GM23338 (cell line): Measurements from ENCODE around the gene SLIT2. TPM values are rescaled to one million over a fixed set of nuclear protein-coding genes. Genes with fewer than 3 reads are reported as not detected.

Experiments used
- ATAC-seq: fragments of 200-7000 bp; cut with Tn5 transposase; 3 replicates; pipeline ENCODE4 v1.9.1; 2020
- DNase-seq: peaks from one replicate; pipeline ENCODE4 v3.0.0-alpha.2; 2015; ENCODE audit warnings: low spot score
- H2AFZ ChIP-seq: fragments of 200-600 bp; sonication (generic); 2 replicates; pipeline ENCODE4 v1.8.0; 2016; ENCODE audit warnings: antibody characterized with exemption, mild to moderate bottlenecking, moderate library complexity
- H3F3A ChIP-seq: fragments of 200-600 bp; sonication (generic); replicated peaks from 2 replicates; pipeline ENCODE4 v1.8.0; 2017; ENCODE audit warnings: antibody characterized with exemption, mixed run types, low read depth
- H3K27ac ChIP-seq: fragments of 200-600 bp; sonication (generic); 2 replicates; pipeline ENCODE4 v1.6.1; 2016; ENCODE audit warnings: low read depth
- H3K27me3 ChIP-seq: fragments of 200-600 bp; sonication (generic); 2 replicates; pipeline ENCODE4 v1.8.0; 2016; ENCODE audit warnings: mild to moderate bottlenecking, mixed run types, moderate library complexity; ENCODE audit not compliant: insufficient read depth
- H3K36me3 ChIP-seq: fragments of 200-600 bp; sonication (generic); 2 replicates; pipeline ENCODE4 v1.8.0; 2016; ENCODE audit warnings: mild to moderate bottlenecking; ENCODE audit not compliant: insufficient read depth
- H3K4me1 ChIP-seq: fragments of 200-600 bp; sonication (generic); 2 replicates; pipeline ENCODE4 v1.8.0; 2016; ENCODE audit warnings: mild to moderate bottlenecking, moderate library complexity; ENCODE audit not compliant: insufficient read depth
- H3K4me2 ChIP-seq: fragments of 200-600 bp; sonication (generic); 2 replicates; pipeline ENCODE4 v1.7.1; 2017; ENCODE audit warnings: mixed run types
- H3K4me3 ChIP-seq: fragments of 200-600 bp; sonication (generic); 2 replicates; pipeline ENCODE4 v1.6.1; 2016; ENCODE audit warnings: mixed run types
- H3K79me2 ChIP-seq: fragments of 200-600 bp; sonication (generic); replicated peaks from 2 replicates; pipeline ENCODE4 v1.8.0; 2017; ENCODE audit warnings: mild to moderate bottlenecking; ENCODE audit not compliant: insufficient read depth
- H3K9me2 ChIP-seq: fragments of 200-600 bp; sonication (generic); 2 replicates; pipeline ENCODE4 v1.8.0; 2017; ENCODE audit not compliant: insufficient read depth
- H4K20me1 ChIP-seq: fragments of 200-600 bp; sonication (generic); replicated peaks from 2 replicates; pipeline ENCODE4 v1.8.0; 2017; ENCODE audit warnings: mild to moderate bottlenecking; ENCODE audit not compliant: insufficient read depth
- H3K27ac Mint-ChIP-seq: 2 replicates; pipeline ENCODE4 v1.8.0; 2020; ENCODE audit warnings: inconsistent platforms, mild to moderate bottlenecking, moderate library complexity, mixed read lengths
- H3K27me3 Mint-ChIP-seq: 3 replicates; pipeline ENCODE4 v1.8.0; 2022; ENCODE audit warnings: low read depth, mild to moderate bottlenecking, moderate library complexity, mixed read lengths, inconsistent platforms; ENCODE audit not compliant: insufficient read depth, poor library complexity
- H3K36me3 Mint-ChIP-seq: 3 replicates; pipeline ENCODE4 v1.8.0; 2021; ENCODE audit warnings: low read depth, mild to moderate bottlenecking, inconsistent platforms, moderate library complexity, mixed read lengths
- H3K4me1 Mint-ChIP-seq: 3 replicates; pipeline ENCODE4 v1.8.0; 2020; ENCODE audit warnings: mild to moderate bottlenecking, inconsistent platforms, mixed read lengths
- H3K4me3 Mint-ChIP-seq: 3 replicates; pipeline ENCODE4 v1.8.0; 2021; ENCODE audit warnings: moderate library complexity, mild to moderate bottlenecking, inconsistent platforms, mixed read lengths
- H3K9me3 Mint-ChIP-seq: 3 replicates; pipeline ENCODE4 v1.8.0; 2020; ENCODE audit warnings: moderate library complexity, mild to moderate bottlenecking, inconsistent platforms, mixed read lengths
- ETS1 ChIP-seq: IDR thresholded peaks from 2 replicates; pipeline ENCODE4 v1.6.1; 2016; ENCODE audit warnings: antibody characterized with exemption
- JUNB ChIP-seq: IDR thresholded peaks from one replicate; pipeline ENCODE4 v1.6.1; 2016; ENCODE audit warnings: antibody characterized with exemption; ENCODE audit not compliant: unreplicated experiment
- NANOG ChIP-seq: IDR thresholded peaks from 2 replicates; pipeline ENCODE4 v1.6.1; 2016; ENCODE audit warnings: antibody characterized with exemption, borderline replicate concordance
- POLR2AphosphoS5 ChIP-seq: IDR thresholded peaks from 2 replicates; pipeline ENCODE4 v1.6.1; 2016; ENCODE audit warnings: antibody characterized with exemption, low read depth
- REST ChIP-seq: IDR thresholded peaks from one replicate; pipeline ENCODE4 v1.6.1; 2018; ENCODE audit warnings: antibody characterized with exemption; ENCODE audit not compliant: unreplicated experiment
- ZNF331 ChIP-seq: fragments of 250-450 bp; sonication (Bioruptor Pico); IDR thresholded peaks from 2 replicates; pipeline ENCODE4 v1.5.0; 2020; ENCODE audit warnings: low read depth, mild to moderate bottlenecking, moderate library complexity
- ZNF462 ChIP-seq: fragments of 250-450 bp; sonication (Bioruptor Pico); IDR thresholded peaks from 2 replicates; pipeline ENCODE4 v1.5.0; 2020; ENCODE audit warnings: mild to moderate bottlenecking, moderate library complexity
- polyA plus RNA-seq: library from polyadenylated mRNA; unstranded; fragments of >200 nt; fragmentation: Nextera tagmentation; extraction: Ambion mirVana; gene quantifications from 2 replicates; pipeline ENCODE4 v1.2.1, GENCODE V29; 2016
- total RNA-seq: library from RNA; depleted of rRNA; stranded (reverse); fragments of >200 nt; shearing (Covaris generic); gene quantifications from 2 replicates; pipeline ENCODE4 v1.2.3, GENCODE V29; 2014
- TF ChIP-seq, protein P1 (sequence below), 2 experiments: fragments of 200-600 bp in 1 of 2; sonication (generic) in 1 of 2; conservative IDR thresholded peaks; 2 replicates each; pipeline versions ENCODE4 v1.5.1 to v1.6.1; 2016 to 2017; ENCODE audit warnings: antibody characterized with exemption in 2 of 2, low read depth in 2 of 2, mild to moderate bottlenecking in 2 of 2, moderate library complexity in 1 of 2

Gene SLIT2
- total and polyA plus RNA-seq, 2 experiments from 2014 or later, result 5.2 to 5.6 TPM

DNA sequence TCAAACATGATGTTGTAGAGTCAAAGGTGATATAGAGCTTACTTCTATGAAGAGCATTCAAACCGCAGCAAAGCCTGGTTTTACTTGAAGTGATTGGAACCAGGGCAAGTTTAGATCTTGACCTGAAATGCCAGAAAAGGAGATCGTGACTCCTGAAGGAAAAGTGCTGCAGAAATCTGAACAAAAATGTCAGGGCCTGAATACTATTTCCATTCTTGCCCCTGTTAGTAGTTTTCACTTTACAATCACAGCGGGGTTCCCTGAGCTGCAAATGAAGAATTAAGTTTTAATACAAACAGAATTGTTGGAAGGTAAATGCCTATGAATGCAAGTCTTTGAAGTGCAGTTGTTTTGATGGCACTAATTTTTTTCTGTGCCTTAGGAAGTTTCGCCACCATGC lies 4.1 kb downstream of the SLIT2 start:
- Mint-ChIP-seq H3K27ac (no peak overlapping the region), H3K9me3 (peaks cover 6% of the 10 kb centered on the region; the same call in 1 of the 3 replicates), H3K4me3 (peak overlapping the region; percentile 84), H3K27me3 (peaks cover 53% of the 10 kb centered on the region), H3K4me1 (peaks cover 33% of the 10 kb centered on the region), H3K36me3 (peaks cover 6% of the 10 kb centered on the region; the same call in 2 of the 3 replicates)
- Histone ChIP-seq H2AFZ (no peak overlapping the region), H3F3A (no peaks in the 10 kb centered on the region), H3K36me3 (no peaks in the 10 kb centered on the region), H3K4me2 (peak overlapping the region; percentile 84), H3K4me3 (peak overlapping the region; percentile 66), H3K27me3 (peaks cover 74% of the 10 kb centered on the region), H3K4me1 (peaks cover 35% of the 10 kb centered on the region), H3K9me2 (no peaks in the 10 kb centered on the region), H4K20me1 (peaks cover 3% of the 10 kb centered on the region; the same call in 1 of the 2 replicates), H3K27ac (no peak overlapping the region), H3K79me2 (no peaks in the 10 kb centered on the region)
- no peak for ATAC-seq
- peak; percentile 29 for DNase-seq
- no peak for TF ChIP-seq REST
- peak; percentile 68; the same call in 1 of the 2 replicates for TF ChIP-seq NANOG

GRCh38 chr4:20256381-20256881 lies 4.7 kb downstream of the SLIT2 start:
- no peaks in the 10 kb centered on the region for H3K9me2 ChIP-seq
- no peaks in the 10 kb centered on the region for H3K36me3 ChIP-seq
- H3K27ac ChIP-seq, result no peak overlapping the region
- Mint-ChIP-seq H3K4me3 (peak overlapping the region; percentile 38; the same call in 2 of the 3 replicates), H3K4me1 (peaks cover 29% of the 10 kb centered on the region), H3K36me3 (peaks cover 6% of the 10 kb centered on the region; the same call in 2 of the 3 replicates), H3K27ac (no peak overlapping the region), H3K9me3 (peaks cover 6% of the 10 kb centered on the region; the same call in 1 of the 3 replicates), H3K27me3 (peaks cover 48% of the 10 kb centered on the region)
- peaks cover 68% of the 10 kb centered on the region for H3K27me3 ChIP-seq
- H3K4me1 ChIP-seq, result peaks cover 31% of the 10 kb centered on the region
- H3K4me3 ChIP-seq, result peak overlapping the region; percentile 66; the same call in 1 of the 2 replicates
- DNase-seq (no peak), ATAC-seq (no peak)
- peak overlapping the region; percentile 84 for H3K4me2 ChIP-seq
- no peaks in the 10 kb centered on the region for H3K79me2 ChIP-seq
- peaks cover 3% of the 10 kb centered on the region; the same call in 1 of the 2 replicates for H4K20me1 ChIP-seq
- no peaks in the 10 kb centered on the region for H3F3A ChIP-seq
- H2AFZ ChIP-seq, result no peak overlapping the region
- TF ChIP-seq NANOG (no peak), ETS1 (no peak), ZNF462 (CRISPR knock-in tag) (no peak), ZNF331 (CRISPR knock-in tag) (no peak), JUNB (no peak), POLR2AphosphoS5 (no peak)
- TF ChIP-seq, protein P1, sequence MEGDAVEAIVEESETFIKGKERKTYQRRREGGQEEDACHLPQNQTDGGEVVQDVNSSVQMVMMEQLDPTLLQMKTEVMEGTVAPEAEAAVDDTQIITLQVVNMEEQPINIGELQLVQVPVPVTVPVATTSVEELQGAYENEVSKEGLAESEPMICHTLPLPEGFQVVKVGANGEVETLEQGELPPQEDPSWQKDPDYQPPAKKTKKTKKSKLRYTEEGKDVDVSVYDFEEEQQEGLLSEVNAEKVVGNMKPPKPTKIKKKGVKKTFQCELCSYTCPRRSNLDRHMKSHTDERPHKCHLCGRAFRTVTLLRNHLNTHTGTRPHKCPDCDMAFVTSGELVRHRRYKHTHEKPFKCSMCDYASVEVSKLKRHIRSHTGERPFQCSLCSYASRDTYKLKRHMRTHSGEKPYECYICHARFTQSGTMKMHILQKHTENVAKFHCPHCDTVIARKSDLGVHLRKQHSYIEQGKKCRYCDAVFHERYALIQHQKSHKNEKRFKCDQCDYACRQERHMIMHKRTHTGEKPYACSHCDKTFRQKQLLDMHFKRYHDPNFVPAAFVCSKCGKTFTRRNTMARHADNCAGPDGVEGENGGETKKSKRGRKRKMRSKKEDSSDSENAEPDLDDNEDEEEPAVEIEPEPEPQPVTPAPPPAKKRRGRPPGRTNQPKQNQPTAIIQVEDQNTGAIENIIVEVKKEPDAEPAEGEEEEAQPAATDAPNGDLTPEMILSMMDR (conservative IDR thresholded peaks at IDR 0.05; ENCODE audit: low read depth in 2 of 2), result no peak
